Gastroesophageal sphincter (tissue), 4 donors: Measurements from ENCODE around the gene RAX. TPM values are rescaled to one million over a fixed set of nuclear protein-coding genes. Genes with fewer than 3 reads are reported as not detected.

Experiments
- ATAC-seq: fragments of 150-250 bp; one replicate; pipeline ENCODE4 v1.9.1; 2016; ENCODE audit warnings: mild to moderate bottlenecking, moderate library complexity
- H3K27ac ChIP-seq, 4 donors: fragments of 200-600 bp; sonication (generic) in 3 of 4; 1 replicate in 3 of 4; 2 replicates in 1 of 4; pipeline ENCODE4 v1.5.1; 2016 to 2019
- H3K27me3 ChIP-seq: fragments of 200-600 bp; sonication (generic); one replicate; pipeline ENCODE4 v1.5.1; 2019
- H3K36me3 ChIP-seq, 2 donors: fragments of 200-600 bp; sonication (generic); one replicate each; pipeline ENCODE4 v1.5.1; 2019; ENCODE audit warnings: control low read depth in 1 of 2
- H3K4me1 ChIP-seq, 3 donors: fragments of 200-600 bp; sonication (generic); 1 replicate in 2 of 3; 2 replicates in 1 of 3; pipeline ENCODE4 v1.5.1; 2016 to 2019; ENCODE audit warnings: control low read depth in 2 of 3
- H3K4me3 ChIP-seq, 2 donors: fragments of 200-600 bp; sonication (generic); one replicate each; pipeline ENCODE4 v1.5.1; 2019; ENCODE audit warnings: mild to moderate bottlenecking in 1 of 2, moderate library complexity in 1 of 2
- H3K9me3 ChIP-seq, 3 donors: fragments of 200-600 bp; sonication (generic); one replicate each; pipeline ENCODE4 v1.5.1; 2017 to 2019; ENCODE audit warnings: control low read depth in 2 of 3
- CTCF ChIP-seq, 4 experiments: fragments of 200-600 bp in 2 of 4; fragments of 450-650 bp in 2 of 4; sonication (generic) in 1 of 4; IDR thresholded peaks; one replicate each; pipeline ENCODE4 v1.5.1; 2017 to 2019; ENCODE audit warnings: antibody characterized with exemption in 4 of 4, mild to moderate bottlenecking in 2 of 4, moderate library complexity in 2 of 4
- EP300 ChIP-seq: sonication (generic); formaldehyde crosslinking; IDR thresholded peaks from one replicate; pipeline ENCODE4 v1.6.1; 2017; ENCODE audit warnings: antibody characterized with exemption, mild to moderate bottlenecking
- POLR2A ChIP-seq, 2 donors: fragments of 450-650 bp; IDR thresholded peaks; one replicate each; pipeline ENCODE4 v1.6.1; 2017; ENCODE audit warnings: antibody characterized with exemption in 2 of 2, mild to moderate bottlenecking in 2 of 2, moderate library complexity in 1 of 2
- POLR2AphosphoS5 ChIP-seq: sonication (generic); formaldehyde crosslinking; IDR thresholded peaks from one replicate; pipeline ENCODE4 v1.6.1; 2017; ENCODE audit warnings: antibody characterized with exemption
- WGBS, 2 donors: methylation state at CpG; one replicate each; pipeline ENCODE4 v1.1.5; 2018; ENCODE audit warnings: low coverage in 1 of 2; 5-methylcytosine and 5-hydroxymethylcytosine counted together
- total RNA-seq, 4 donors: library from RNA; depleted of rRNA; stranded (reverse); fragments of >200 nt; gene quantifications; one replicate each; pipeline ENCODE4 v1.1.0, GENCODE V29; 2016

The RAX gene
- total RNA-seq, 4 donors from 2014 or later: not detected

- no peak for ATAC-seq
- H3K4me3 ChIP-seq: no peak overlapping the region
- WGBS, 2 donors: 78% methylated on average over 2 of the region's 2 CpGs; no CpG with 5 or more reads in 1 of the 2 donors
- no peak for TF ChIP-seq EP300
- TF ChIP-seq CTCF (IDR thresholded peaks at IDR 0.05): no peak
- no peak for TF ChIP-seq POLR2A (IDR thresholded peaks at IDR 0.05)
- TF ChIP-seq POLR2AphosphoS5: no peak
- no peak overlapping the region for H3K27ac ChIP-seq
- H3K4me1 ChIP-seq: no peaks in the 10 kb centered on the region
- no peaks in the 10 kb centered on the region for H3K9me3 ChIP-seq
- no peaks in the 10 kb centered on the region for H3K36me3 ChIP-seq
- peaks cover 4% of the 10 kb centered on the region for H3K27me3 ChIP-seq
These were observed 44.1 kb downstream of the RAX start for GRCh38 chr18:59229191-59229590.

- ATAC-seq: no peak
- TF ChIP-seq POLR2A (IDR thresholded peaks at IDR 0.05) (no peak), EP300 (no peak), CTCF (IDR thresholded peaks at IDR 0.05) (no peak), POLR2AphosphoS5 (no peak)
- Histone ChIP-seq H3K27me3 (peaks cover 10% of the 10 kb centered on the region), H3K4me3 (no peak overlapping the region), H3K4me1 (no peaks in the 10 kb centered on the region), H3K27ac (no peak overlapping the region), H3K9me3 (no peaks in the 10 kb centered on the region), H3K36me3 (no peaks in the 10 kb centered on the region)
- 30 to 33% methylated on average over 1 of the region's 1 CpG for WGBS, 2 donors
These were observed 44.9 kb downstream of the RAX start for GRCh38 chr18:59228351-59228750.

- H3K27ac ChIP-seq: no peak overlapping the region
- H3K4me3 ChIP-seq: no peak overlapping the region
- no peak for TF ChIP-seq CTCF (IDR thresholded peaks at IDR 0.05)
- TF ChIP-seq POLR2AphosphoS5: no peak
- no peak for TF ChIP-seq POLR2A (IDR thresholded peaks at IDR 0.05)
- TF ChIP-seq EP300: no peak
- H3K36me3 ChIP-seq: no peaks in the 10 kb centered on the region
- 50 to 70% methylated on average over 2 of the region's 2 CpGs for WGBS, 2 donors
- no peak for ATAC-seq
- H3K9me3 ChIP-seq: no peaks in the 10 kb centered on the region
- H3K27me3 ChIP-seq: peaks cover 66% of the 10 kb centered on the region
- H3K4me1 ChIP-seq: peaks cover 0 to 18% (median 0%) of the 10 kb centered on the region in 3 donors
These were observed 50.9 kb downstream of the RAX start for GRCh38 chr18:59222341-59222740.

- H3K27ac ChIP-seq: no peak overlapping the region
- H3K36me3 ChIP-seq: no peaks in the 10 kb centered on the region
- peaks cover 0 to 18% (median 0%) of the 10 kb centered on the region in 3 donors for H3K4me1 ChIP-seq
- H3K9me3 ChIP-seq: no peaks in the 10 kb centered on the region
- ATAC-seq: no peak
- H3K27me3 ChIP-seq: peaks cover 78% of the 10 kb centered on the region
- H3K4me3 ChIP-seq: no peak overlapping the region
- 2 to 4% methylated on average over 13 to 22 of the region's 47 CpGs for WGBS, 2 donors
- TF ChIP-seq POLR2AphosphoS5 (no peak), EP300 (no peak), CTCF (IDR thresholded peaks at IDR 0.05) (no peak), POLR2A (IDR thresholded peaks at IDR 0.05) (no peak)
These were observed 52.2 kb downstream of the RAX start for GRCh38 chr18:59220784-59221765.
